GM12865 (cell line): ENCODE results near the gene ZNRF3.

Source experiments
- DNase-seq: peaks from one replicate; pipeline ENCODE4 v3.0.0; 2010; ENCODE audit warnings: low read depth
- H3K4me3 ChIP-seq: 2 replicates; pipeline ENCODE4 v1.5.1; 2011; ENCODE audit warnings: mild to moderate bottlenecking, low read depth, low read length, control low read depth
- TF ChIP-seq, protein P1 (sequence below): IDR thresholded peaks from 2 replicates; pipeline ENCODE4 v1.5.1; 2011; ENCODE audit warnings: low read length, control low read depth, low read depth, inconsistent platforms; ENCODE audit not compliant: insufficient read depth; ENCODE audit errors: missing control alignments

Gene ZNRF3

DNA sequence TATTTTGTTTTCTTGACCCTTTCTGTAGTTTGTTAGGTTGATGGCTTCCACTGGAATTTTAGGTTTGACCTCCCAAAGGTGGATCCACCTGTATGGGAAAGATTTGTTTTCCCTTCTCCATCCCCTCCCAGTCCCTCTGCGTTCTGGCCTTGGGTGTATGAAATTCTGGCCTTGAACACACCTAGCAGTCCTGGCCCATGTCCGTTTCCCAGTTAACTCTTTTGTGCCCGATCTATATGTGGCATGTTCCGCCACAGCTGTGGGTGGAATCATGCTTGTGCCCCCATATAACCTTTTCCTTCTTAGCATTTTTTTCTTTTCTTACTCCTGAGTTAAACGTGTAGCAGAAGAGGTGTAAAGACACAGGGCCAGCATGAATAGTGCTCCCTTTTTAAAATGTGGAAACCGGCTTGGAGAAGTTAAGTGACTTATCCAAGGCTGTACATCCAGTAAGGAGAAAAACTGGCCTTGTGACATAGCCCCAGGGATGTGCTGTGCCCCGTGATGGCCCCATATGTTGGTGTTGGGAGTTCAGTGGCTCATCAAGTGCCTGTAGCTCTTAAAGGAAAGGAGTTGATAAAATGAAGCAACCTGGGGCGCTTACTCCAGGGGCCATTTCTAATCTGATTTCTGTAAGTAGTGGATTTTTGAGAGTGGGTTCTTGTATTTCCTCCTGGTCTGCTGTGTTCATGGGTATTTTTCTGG is 39.3 kb downstream of the ZNRF3 start:
- TF ChIP-seq, protein P1, sequence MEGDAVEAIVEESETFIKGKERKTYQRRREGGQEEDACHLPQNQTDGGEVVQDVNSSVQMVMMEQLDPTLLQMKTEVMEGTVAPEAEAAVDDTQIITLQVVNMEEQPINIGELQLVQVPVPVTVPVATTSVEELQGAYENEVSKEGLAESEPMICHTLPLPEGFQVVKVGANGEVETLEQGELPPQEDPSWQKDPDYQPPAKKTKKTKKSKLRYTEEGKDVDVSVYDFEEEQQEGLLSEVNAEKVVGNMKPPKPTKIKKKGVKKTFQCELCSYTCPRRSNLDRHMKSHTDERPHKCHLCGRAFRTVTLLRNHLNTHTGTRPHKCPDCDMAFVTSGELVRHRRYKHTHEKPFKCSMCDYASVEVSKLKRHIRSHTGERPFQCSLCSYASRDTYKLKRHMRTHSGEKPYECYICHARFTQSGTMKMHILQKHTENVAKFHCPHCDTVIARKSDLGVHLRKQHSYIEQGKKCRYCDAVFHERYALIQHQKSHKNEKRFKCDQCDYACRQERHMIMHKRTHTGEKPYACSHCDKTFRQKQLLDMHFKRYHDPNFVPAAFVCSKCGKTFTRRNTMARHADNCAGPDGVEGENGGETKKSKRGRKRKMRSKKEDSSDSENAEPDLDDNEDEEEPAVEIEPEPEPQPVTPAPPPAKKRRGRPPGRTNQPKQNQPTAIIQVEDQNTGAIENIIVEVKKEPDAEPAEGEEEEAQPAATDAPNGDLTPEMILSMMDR: no peak
- DNase-seq: no peak
- H3K4me3 ChIP-seq: no peak overlapping the region

DNA sequence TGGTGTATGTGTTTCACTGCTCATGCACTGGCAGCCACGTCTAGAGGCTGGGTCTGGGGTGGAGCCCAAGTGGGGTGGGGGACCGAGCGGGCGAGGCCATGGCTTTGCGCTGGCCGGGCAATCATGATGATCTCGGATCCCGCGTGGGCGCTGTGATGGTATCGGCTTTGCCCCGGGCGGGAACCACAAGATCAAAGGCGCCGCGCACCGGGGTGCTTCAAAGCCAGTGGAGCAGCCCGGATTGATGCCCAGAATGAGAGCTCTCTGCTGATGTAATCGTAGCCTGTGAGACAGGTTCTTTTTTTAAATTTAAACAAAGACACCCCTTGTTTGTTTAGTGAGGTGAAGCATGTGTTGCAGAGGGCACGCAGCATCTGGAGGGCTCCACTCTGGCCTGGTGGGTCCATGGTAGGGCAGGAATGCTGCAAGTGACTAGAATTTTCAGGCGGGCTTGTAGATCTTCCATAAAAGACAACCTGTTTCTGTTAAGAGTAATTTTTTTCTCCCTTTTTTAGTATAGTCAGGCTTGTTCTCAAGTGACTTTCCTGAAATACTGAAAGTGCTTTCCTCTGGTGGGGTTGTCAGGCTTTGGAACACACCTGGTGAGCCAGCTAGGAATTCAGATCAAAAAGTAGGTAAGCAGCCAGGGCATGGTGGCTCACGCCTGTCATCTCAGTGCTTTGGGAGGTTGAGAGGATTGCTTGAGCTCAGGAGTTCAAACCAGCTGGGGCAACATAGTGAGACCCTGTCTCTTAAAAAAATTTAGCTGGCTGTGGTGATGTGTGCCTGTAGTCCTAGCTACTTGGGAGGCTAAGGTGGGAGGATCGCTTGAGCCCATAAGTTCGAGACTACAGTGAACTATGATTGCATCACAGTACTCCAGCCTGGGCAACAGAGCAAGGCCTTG is 40.7 kb downstream of the ZNRF3 start:
- no peak for DNase-seq
- no peak overlapping the region for H3K4me3 ChIP-seq
- TF ChIP-seq, protein P1: no peak

DNA sequence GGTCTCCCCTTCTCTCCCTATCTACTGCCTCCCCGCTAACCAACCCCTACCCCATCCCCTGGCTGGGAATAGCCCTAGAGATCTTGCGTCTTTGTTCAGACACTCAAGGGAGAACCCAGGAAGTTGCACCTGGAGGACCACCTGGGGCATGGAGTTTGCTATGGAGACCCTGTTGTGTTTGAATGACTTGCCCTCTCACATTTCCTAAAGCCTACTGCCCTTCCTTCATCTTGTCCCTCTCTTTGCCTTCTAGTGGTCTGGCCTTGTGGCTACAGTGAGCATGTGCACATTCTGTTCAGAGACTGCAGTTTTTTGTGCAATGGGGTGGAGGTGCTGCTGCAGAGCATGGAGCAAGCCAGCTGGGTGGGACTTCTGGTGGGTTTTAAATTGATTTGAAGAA is 42.5 kb downstream of the ZNRF3 start:
- H3K4me3 ChIP-seq: no peak overlapping the region
- DNase-seq: no peak
- TF ChIP-seq, protein P1: no peak

DNA sequence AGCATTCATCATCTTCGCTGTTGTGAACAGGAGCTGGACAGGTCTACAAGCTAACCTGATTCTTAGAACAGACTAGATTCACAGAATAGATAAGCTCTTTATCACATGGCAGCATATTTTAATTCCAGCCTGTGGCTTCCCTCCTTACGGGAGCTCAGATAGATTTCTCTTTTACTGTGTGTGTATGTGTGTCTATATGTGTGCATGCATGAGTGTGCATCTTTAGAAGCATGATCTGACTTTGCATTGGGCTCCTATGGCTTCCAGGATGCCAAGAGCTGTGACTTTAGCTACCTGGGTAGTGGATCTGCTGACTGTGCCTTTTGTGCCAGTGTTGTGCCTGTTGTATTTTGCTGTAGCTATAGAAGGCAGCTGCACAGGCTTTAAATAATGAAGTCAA is 44.3 kb downstream of the ZNRF3 start:
- TF ChIP-seq, protein P1: no peak
- no peak overlapping the region for H3K4me3 ChIP-seq
- no peak for DNase-seq

DNA sequence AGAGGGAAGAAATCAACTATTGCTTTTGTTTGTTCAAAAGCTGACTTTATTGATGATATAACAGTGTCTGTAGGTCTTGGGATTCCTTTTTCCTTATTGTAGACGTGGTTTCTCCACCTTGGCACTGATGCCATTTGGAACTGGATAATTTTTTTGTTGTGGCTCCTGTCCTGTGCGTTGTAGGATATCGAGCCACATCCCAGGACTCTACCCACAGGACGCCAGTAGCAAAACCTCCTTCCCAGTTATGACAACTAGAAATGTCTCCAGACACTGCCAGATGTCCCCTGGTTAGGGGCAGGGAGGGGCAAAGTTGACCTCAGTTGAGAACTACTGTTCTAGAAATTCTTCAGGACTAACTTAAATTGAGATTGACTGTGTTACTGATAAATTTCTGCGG is 45.8 kb downstream of the ZNRF3 start:
- TF ChIP-seq, protein P1: no peak

DNA sequence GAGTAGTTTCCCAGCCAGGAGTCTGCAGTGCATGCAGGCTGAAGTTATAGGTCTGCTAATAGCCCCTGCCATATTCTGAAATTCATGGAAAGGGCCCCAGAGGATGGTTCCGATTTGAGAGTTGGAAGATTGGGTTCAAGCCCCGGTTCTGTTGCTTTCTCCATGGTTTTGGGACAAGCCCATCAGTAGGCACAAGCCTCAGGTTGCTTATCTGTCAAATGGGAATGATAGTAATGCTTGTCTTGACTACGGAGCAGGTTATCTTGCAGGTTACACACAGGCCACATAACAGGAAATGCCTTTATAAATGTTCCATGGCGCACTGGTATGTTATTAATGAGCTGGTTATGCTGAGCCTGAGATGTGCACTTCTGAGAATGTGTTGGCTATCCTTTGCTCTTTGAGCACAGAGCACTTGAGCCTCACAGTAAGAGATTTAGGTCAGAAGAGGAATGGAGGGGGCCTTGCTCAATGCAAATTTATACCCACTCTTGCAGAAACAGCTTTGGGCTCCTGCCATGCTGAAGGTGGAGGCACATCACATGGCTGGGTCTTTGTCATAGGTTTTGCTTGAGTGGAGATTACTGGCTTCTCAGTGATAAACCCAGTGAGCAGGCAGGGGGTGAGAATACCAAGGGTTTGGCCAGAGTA is 47.1 kb downstream of the ZNRF3 start:
- DNase-seq: no peak
- TF ChIP-seq, protein P1: no peak

More for the DNA sequence above, 45.8 kb downstream of the ZNRF3 start:
- no peak overlapping the region for H3K4me3 ChIP-seq
- DNase-seq: no peak

More for the DNA sequence above, 47.1 kb downstream of the ZNRF3 start:
- no peak overlapping the region for H3K4me3 ChIP-seq
